ENCODE results near the gene AKAP3. TPM values are rescaled to one million over a fixed set of nuclear protein-coding genes. Genes with fewer than 3 reads are reported as not detected.

Gene AKAP3
- total RNA-seq, 4 donors from 2014 or later: 2.0 to 7.7 (median 3.0) TPM

DNA sequence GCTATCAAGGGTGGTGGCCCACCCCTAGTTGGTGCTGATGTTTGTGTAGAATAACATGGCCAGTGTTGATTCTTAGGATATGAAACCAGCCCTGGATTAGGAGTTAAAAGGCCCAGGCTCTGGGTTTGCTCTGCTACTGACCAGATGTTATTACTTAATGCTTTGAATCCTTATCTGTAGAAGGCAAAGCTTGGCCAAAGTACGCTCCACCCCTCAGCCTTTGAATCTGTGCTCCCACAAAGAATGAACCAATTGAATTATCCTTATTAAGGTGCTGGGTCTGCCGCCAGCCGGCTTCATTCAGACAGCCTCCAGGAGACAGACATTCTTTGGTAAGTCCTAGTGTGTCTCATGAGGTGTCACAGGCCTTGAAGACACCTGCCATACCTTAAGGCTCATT lies 41.8 kb downstream of the AKAP3 start:
- no peak overlapping the region for H3K4me3 ChIP-seq (replicated peaks in 1 of 3)
- H3K27ac ChIP-seq: no peak overlapping the region
- DNase-seq: no peak
- no peaks in the 10 kb centered on the region for H3K27me3 ChIP-seq
- WGBS, 2 donors: 68 to 95% methylated on average over 3 of the region's 3 CpGs
- peaks cover 0 to 4% of the 10 kb centered on the region in 2 donors for H3K4me1 ChIP-seq
- no peaks in the 10 kb centered on the region for H3K9me3 ChIP-seq
- TF ChIP-seq POLR2A (IDR thresholded peaks at IDR 0.05): no peak
- no peak for TF ChIP-seq CTCF (IDR thresholded peaks at IDR 0.05)
- intact Hi-C loops (cut with DNase I): no loop called here
- peaks cover 6 to 7% of the 10 kb centered on the region in 2 donors for H3K36me3 ChIP-seq

- peak in 1 of 2 donors; percentile 28 for TF ChIP-seq POLR2A (IDR thresholded peaks at IDR 0.05)
- peak; percentile 93 to 99 (median 96) for TF ChIP-seq CTCF (IDR thresholded peaks at IDR 0.05)
These were observed 44.1 kb downstream of the AKAP3 start for GRCh38 chr12:4604684-4605193.

DNA sequence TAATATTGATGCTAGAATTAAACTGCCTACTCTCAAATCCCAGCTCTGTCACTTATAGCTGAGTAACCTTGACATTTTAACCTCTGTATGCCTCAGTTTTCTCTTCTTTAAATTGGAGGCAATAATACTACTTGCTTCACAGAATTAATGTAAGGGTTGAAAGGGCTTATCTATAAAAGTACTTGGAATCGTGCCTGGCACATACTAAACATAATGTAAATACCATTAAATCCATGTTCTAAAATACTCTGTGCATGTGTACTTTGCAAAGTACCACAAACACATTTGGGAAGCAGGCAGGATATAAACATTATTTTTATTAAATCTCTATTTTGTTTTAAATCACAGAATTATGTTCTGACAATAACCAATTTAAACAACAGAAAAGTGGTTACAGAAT lies 44.9 kb downstream of the AKAP3 start:
- no peak for DNase-seq
- intact Hi-C loops (cut with DNase I): no loop called here
- H3K4me1 ChIP-seq: peaks cover 0 to 4% of the 10 kb centered on the region in 2 donors
- no peak overlapping the region for H3K27ac ChIP-seq
- no peaks in the 10 kb centered on the region for H3K9me3 ChIP-seq
- H3K36me3 ChIP-seq: no peaks in the 10 kb centered on the region
- no peak overlapping the region for H3K4me3 ChIP-seq (replicated peaks in 1 of 3)
- WGBS, 2 donors: 24 to 35% methylated on average over 1 of the region's 1 CpG
- no peaks in the 10 kb centered on the region for H3K27me3 ChIP-seq
- TF ChIP-seq POLR2A (IDR thresholded peaks at IDR 0.05) (no peak), CTCF (IDR thresholded peaks at IDR 0.05) (no peak)

More at GRCh38 chr12:4604684-4605193, 44.1 kb downstream of the AKAP3 start:
- Histone ChIP-seq H3K4me3 (replicated peaks in 1 of 3) (peak overlapping the region; percentile 62 to 80 (median 77)), H3K9me3 (no peaks in the 10 kb centered on the region), H3K27ac (peak overlapping the region in 2 of 3 donors; percentile 46 to 59), H3K27me3 (no peaks in the 10 kb centered on the region), H3K36me3 (no peaks in the 10 kb centered on the region), H3K4me1 (peaks cover 0 to 4% of the 10 kb centered on the region in 2 donors)
- DNase-seq: peak; percentile 74 to 84
- WGBS, 2 donors: 2 to 5% methylated on average over 13 to 24 of the region's 25 CpGs
- intact Hi-C loops (cut with DNase I): no loop called here

DNA sequence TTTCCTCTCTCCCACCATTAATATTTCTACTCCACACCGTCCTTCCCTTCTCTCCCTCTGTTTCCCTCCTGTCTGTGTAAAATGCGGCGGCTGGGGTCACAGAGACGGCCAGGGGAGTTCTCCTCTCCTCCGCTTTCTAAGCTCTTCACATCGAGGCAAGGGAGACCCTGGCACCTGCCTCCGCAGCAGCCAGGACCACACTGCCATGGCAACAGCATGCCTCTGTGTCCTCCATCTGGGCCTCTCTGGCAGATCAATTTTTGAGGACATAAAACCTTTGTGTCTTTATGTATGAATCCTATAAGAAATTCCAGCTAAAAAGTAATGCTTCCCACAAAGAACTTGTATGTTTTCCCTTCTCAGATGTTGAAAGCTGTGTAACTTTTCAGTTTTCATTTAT lies 45.4 kb downstream of the AKAP3 start:
- WGBS, 2 donors: 59 to 69% methylated on average over 7 of the region's 7 CpGs
- intact Hi-C loops (cut with DNase I): no loop called here
- Histone ChIP-seq H3K27ac (no peak overlapping the region), H3K36me3 (no peaks in the 10 kb centered on the region), H3K27me3 (no peaks in the 10 kb centered on the region), H3K4me1 (peaks cover 0 to 4% of the 10 kb centered on the region in 2 donors), H3K9me3 (no peaks in the 10 kb centered on the region), H3K4me3 (replicated peaks in 1 of 3) (no peak overlapping the region)
- TF ChIP-seq POLR2A (IDR thresholded peaks at IDR 0.05) (no peak), CTCF (IDR thresholded peaks at IDR 0.05) (no peak)
- no peak for DNase-seq

- no peaks in the 10 kb centered on the region for H3K9me3 ChIP-seq
- no peaks in the 10 kb centered on the region for H3K27me3 ChIP-seq
- intact Hi-C loops (cut with DNase I): no loop called here
- no peak overlapping the region for H3K27ac ChIP-seq
- no peak overlapping the region for H3K4me3 ChIP-seq (replicated peaks in 1 of 3)
- DNase-seq: no peak
- H3K4me1 ChIP-seq: peaks cover 0 to 8% of the 10 kb centered on the region in 2 donors
- 94% methylated on average over 6 of the region's 6 CpGs for WGBS, 2 donors
- TF ChIP-seq POLR2A (IDR thresholded peaks at IDR 0.05) (no peak), CTCF (IDR thresholded peaks at IDR 0.05) (no peak)
- H3K36me3 ChIP-seq: no peaks in the 10 kb centered on the region
These were observed 53.0 kb downstream of the AKAP3 start for GRCh38 chr12:4595881-4596280.

Data from thyroid gland (tissue), 4 donors.